WI38 (cell line): ENCODE measurements around the gene COP1.

Experiments
- H3K4me3 ChIP-seq: 2 replicates; pipeline ENCODE4 v1.5.1; 2011; ENCODE audit warnings: low read depth, mild to moderate bottlenecking, control low read depth, low read length
- CTCF ChIP-seq: IDR thresholded peaks from 2 replicates; pipeline ENCODE4 v1.5.1; 2012; ENCODE audit warnings: low read depth, mild to moderate bottlenecking, control low read depth, low read length

Gene COP1

GRCh38 chr1:176178316-176178715, 28.8 kb downstream of the COP1 start:
- H3K4me3 ChIP-seq, result no peak overlapping the region
- no peak for TF ChIP-seq CTCF

- TF ChIP-seq CTCF, result no peak
- H3K4me3 ChIP-seq, result no peak overlapping the region
Observed at GRCh38 chr1:176177764-176178163, 29.3 kb downstream of the COP1 start.

GRCh38 chr1:176174108-176174507, 33.0 kb downstream of the COP1 start:
- no peak overlapping the region for H3K4me3 ChIP-seq
- no peak for TF ChIP-seq CTCF

- TF ChIP-seq CTCF, result no peak
Observed at GRCh38 chr1:176172215-176172614, 34.9 kb downstream of the COP1 start.

GRCh38 chr1:176167210-176167609, 39.9 kb downstream of the COP1 start:
- H3K4me3 ChIP-seq, result no peak overlapping the region
- TF ChIP-seq CTCF, result no peak

More at GRCh38 chr1:176172215-176172614, 34.9 kb downstream of the COP1 start:
- no peak overlapping the region for H3K4me3 ChIP-seq

GRCh38 chr1:176165573-176165972, 41.5 kb downstream of the COP1 start:
- no peak overlapping the region for H3K4me3 ChIP-seq
- no peak for TF ChIP-seq CTCF

GRCh38 chr1:176164014-176164678, 42.9 kb downstream of the COP1 start:
- TF ChIP-seq CTCF, result no peak
- H3K4me3 ChIP-seq, result no peak overlapping the region
